Stromal cell of bone marrow (primary cell): ENCODE measurements around the gene PLXNA4.

Experiments
- DNase-seq: peaks from one replicate; pipeline ENCODE4 v3.0.0-alpha.2; 2012; ENCODE audit warnings: low read depth

The PLXNA4 gene

DNA sequence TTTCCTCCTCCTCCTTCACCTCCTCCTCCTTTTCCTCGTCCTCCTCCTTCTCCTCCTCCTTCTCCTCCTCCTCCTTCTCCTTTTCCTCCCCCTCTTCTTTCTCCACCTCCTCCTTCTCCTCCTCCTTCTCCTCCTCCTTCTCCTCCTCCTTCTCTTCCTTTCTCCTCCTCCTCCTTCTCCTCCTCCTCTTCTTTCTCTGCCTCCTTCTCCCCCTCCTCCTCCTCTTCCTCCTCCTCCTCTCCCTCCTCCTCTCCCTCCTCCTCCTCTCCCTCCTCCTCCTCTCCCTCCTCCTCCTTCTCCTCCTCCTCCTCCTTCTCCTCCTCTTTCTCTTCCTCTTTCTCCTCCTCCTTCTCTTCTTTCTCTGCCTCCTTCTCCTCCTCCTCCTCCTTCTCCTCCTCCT lies 13.6 kb downstream of the PLXNA4 start:
- no peak for DNase-seq

- DNase-seq, result no peak
Observed at GRCh38 chr7:132561763-132562162, 14.5 kb downstream of the PLXNA4 start.

DNA sequence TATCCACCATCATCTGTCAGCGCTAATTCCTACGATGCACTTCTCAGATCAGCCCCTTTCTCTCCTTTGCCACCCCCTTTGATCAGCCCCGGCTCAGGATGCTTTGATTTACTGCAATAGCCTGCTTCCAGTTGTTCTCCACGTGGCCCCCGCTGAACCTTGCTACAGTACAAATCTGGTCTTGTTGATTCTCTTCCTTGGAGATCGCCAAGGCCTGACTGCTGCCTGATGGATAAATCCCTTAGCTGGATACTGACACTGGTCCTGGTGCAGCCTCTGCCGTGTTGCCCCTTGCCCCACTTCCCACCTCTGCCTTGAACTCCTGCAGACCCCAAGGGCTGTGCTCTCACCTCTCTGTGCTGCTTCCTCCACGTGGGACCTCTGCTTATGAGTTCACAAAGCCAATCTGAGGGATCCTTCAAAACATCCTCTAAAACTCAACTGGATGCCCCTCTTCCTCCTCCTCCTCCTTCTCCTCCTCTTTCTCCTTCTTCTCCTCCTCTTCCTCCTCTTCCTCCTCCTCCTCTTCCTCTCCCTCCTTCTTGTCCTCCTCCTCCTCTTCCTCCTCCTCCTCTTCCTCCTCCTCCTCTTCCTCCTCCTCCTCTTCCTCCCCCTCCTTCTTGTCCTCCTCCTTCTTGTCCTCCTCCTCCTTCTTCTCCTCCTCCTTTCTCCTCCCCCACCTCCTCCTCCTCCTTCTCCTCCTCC lies 15.3 kb downstream of the PLXNA4 start:
- DNase-seq, result no peak

DNA sequence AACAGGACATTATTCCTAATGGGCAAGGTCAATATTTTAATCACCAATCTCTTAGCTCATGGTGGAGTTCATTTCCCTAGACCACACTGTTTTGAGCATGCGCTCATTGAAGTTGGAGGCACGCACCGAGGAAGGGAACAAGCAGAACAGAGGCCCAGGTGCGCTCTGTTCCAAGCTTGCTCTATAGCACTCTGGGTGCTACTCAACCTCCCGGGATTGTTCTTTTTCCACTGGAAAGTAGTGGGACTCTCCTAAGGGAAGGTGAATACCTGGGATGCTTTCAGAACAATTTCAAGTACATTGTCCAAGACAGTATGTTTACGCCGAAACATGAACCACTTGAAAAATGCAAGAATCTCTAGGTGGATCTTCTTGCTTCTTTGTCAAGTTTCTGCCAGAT lies 16.2 kb downstream of the PLXNA4 start:
- no peak for DNase-seq

GRCh38 chr7:132558815-132559214 lies 17.5 kb downstream of the PLXNA4 start:
- no peak for DNase-seq

DNA sequence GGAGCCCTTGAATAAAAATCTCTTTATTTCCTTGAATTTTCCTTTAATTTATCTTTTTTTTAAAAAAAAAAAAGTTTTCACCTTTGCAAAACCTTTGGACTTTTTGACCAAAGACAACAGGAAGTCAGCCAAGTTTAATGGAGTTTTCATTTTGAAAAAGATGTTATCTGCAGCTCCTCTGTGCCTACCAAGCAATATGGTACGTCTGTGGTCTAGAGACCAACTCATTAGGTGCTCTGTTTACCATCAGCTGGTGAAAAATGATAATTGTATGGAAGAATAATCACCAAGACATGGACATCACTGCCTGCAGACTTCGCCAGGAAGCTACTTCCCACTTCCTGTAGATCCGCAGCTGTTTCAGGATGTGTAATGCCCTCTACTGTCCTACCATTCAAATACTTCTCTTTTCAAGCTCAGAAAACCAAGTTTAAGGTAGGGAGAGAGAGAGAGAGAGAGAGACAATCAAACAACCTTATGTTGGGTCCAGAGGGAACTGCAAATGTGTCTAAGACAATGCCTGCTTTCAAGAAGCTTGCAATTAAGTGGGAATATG lies 18.7 kb downstream of the PLXNA4 start:
- no peak for DNase-seq

DNA sequence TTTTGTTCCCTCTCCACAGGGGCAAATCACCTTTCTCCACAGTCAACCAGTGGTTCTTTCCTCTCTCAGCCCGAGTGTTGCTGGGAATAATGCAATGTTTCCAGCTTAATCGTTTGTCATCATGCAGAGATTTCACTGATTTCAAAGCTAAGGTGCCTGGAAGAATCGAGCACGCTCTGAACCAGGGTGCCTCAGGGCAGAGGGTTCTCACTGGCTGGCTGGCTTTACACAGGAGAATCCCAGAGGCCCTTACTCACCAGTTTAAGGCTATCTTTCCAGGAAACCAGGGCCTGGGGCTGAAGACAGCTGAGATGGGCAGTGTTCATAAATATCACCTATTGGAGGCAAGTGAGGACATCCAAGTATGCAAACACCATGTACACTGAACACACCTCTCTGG lies 21.8 kb downstream of the PLXNA4 start:
- DNase-seq, result no peak

DNA sequence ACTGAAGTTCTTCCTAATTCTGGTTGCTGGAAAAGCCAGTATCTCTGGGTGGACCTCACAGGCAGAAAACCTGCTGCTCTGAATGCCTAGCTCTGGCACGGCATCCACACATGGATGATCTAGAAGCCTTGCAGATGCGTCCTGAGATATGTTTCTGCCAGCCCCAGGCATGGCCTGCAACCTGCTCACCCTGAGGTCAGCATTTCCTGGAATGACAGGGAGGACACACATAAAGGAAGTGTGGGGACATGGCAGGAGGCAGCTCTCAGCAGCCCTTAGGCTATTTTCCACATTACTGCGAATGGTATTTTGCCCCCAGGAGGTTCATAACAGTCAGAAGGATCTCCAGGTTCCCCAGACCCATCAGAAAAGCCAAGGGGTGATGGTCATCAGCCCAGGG lies 23.2 kb downstream of the PLXNA4 start:
- no peak for DNase-seq

- no peak for DNase-seq
Observed at GRCh38 chr7:132551886-132552285, 24.4 kb downstream of the PLXNA4 start.

DNA sequence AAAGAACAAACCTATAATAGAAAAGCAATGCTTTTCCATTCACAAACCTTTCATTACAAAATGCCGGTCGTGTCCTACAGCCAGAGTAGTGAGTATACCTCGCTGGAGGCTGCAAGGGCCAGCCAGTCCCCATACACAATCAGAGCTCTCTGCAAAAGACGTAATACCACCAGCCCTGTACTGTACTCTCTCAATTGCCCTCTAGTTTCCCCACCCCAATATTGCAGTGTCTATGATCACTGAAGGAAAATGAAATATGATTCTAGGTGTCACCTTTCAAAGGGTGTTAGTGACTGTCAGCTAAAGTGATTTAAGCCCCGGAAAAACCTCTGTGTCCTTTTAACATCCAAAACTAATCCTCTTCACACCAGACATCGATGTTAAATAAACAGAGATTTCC lies 24.8 kb downstream of the PLXNA4 start:
- no peak for DNase-seq

DNA sequence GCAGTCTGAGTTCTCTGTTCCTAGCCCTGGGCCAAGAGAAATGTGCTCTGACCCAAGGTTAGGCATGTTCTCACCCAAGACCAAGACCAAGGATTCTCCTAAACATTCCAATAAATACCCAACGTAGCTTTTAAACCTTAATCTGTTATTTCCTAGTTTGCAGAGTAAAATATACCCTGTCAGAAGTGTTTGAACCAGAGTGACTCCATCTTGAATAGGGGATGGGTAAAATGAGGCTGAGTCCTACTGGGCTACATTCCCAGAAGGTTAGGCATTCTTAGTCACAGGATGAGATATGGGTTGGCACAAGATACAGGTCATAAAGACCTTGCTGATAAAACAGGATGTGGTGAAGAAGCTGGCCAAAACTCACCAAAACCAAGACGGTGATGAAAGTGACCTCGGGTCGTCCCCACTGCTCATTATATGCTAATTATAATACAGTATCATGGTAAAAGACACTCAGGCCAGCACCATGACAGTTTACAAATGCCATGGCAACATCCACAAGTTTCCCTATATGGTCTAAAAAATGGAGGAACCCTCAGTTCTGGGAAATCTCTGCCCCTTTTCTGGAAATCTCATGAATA lies 27.7 kb downstream of the PLXNA4 start:
- DNase-seq, result peak; percentile 76

GRCh38 chr7:132547821-132548220 lies 28.4 kb downstream of the PLXNA4 start:
- peak; percentile 63 for DNase-seq

GRCh38 chr7:132546366-132547127 lies 29.7 kb downstream of the PLXNA4 start:
- no peak for DNase-seq

GRCh38 chr7:132545756-132546155 lies 30.5 kb downstream of the PLXNA4 start:
- DNase-seq, result no peak

DNA sequence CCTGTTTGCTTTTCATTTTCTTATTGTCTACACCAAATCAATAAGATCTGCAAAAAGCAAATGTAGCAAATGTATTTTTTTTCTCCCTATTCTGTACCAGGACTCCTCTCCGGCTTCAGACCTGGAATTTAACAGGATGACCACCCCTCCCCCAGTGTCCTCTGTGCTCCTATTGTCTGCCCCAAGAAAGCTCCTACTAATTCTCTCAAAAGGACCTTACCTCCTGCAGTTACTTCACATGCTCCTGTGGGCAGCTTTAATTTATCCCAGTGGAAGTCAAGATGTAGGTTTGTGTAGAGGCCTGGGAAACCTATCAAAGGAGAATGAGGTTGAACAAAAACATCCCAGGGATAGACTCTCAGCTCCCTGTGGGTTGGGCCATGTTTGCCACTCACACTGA lies 31.3 kb downstream of the PLXNA4 start:
- no peak for DNase-seq

- DNase-seq, result no peak
Observed at GRCh38 chr7:132544025-132544424, 32.2 kb downstream of the PLXNA4 start.

- DNase-seq, result no peak
Observed at GRCh38 chr7:132542895-132543294, 33.4 kb downstream of the PLXNA4 start.

DNA sequence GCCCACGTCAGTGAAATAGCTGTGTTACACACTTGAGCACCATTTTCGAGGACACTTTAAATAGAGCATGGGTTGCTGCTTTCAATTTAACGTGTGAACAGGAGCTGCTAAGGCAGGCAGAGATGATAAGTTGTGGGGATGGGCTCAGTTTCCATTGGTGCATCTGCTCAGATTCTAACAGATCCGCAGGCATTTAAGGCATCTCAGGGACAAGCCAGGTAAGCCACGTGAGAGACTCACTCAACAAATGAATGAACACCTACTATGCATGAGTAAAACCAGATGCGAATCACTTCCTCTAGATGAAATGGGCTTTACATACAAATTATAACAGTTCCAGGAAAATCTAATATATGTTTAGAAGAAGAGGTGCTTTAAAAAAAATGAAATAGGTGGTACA lies 34.6 kb downstream of the PLXNA4 start:
- no peak for DNase-seq

GRCh38 chr7:132537456-132538145 lies 38.7 kb downstream of the PLXNA4 start:
- DNase-seq, result no peak

- peak; percentile 78 for DNase-seq
Observed at GRCh38 chr7:132536654-132537395, 39.4 kb downstream of the PLXNA4 start.

DNA sequence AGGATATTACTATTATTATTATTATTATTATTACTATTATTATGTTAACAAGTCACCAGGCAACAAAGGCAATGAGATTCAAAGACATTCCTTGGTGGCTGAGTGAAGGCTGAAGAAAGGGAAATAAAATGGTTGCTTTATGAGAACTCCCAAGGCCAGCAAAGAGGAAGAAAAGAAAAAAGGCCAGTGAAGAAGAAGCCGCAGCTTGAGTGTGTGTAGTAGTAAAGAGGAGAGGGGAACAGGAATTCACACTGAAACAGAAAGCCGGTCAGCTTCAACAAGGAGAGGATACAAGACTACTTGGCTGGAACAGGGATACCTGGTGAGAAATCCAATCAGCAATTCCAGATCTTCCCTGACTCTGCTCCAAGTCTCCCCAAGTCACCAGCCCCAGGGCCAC lies 42.4 kb downstream of the PLXNA4 start:
- no peak for DNase-seq

- no peak for DNase-seq
Observed at GRCh38 chr7:132532281-132532680, 44.0 kb downstream of the PLXNA4 start.
